ENCODE measurements around the gene ARFRP1.

Gene ARFRP1

GRCh38 chr20:63701329-63702035 lies 6.3 kb downstream of the ARFRP1 start:
- no peak for DNase-seq

GRCh38 chr20:63701051-63701328 lies 6.8 kb downstream of the ARFRP1 start:
- peak in 1 of 2 experiments; percentile 23 for DNase-seq

- peak in 1 of 2 experiments; percentile 25 for DNase-seq
These were observed 7.4 kb downstream of the ARFRP1 start for GRCh38 chr20:63700199-63701050.

- peak in 1 of 2 experiments; percentile 31 for DNase-seq
These were observed 8.1 kb downstream of the ARFRP1 start for GRCh38 chr20:63699466-63700198.

GRCh38 chr20:63698739-63699465 lies 8.9 kb downstream of the ARFRP1 start:
- peak; percentile 74 to 82 for DNase-seq

GRCh38 chr20:63697868-63698545 lies 9.8 kb downstream of the ARFRP1 start:
- peak in 1 of 2 experiments; percentile 24 for DNase-seq

GRCh38 chr20:63697357-63697867 lies 10.4 kb downstream of the ARFRP1 start:
- peak in 1 of 2 experiments; percentile 34 for DNase-seq

- peak in 1 of 2 experiments; percentile 53 for DNase-seq
These were observed 11.0 kb downstream of the ARFRP1 start, which contains the start of gene TNFRSF6B for GRCh38 chr20:63696628-63697356. Gene TNFRSF6B, plus strand, starts transcription at chr20:63696652. Its CDS starts 116 bp downstream, at chr20:63696768.

GRCh38 chr20:63696306-63696627 lies 11.5 kb downstream of the ARFRP1 start:
- DNase-seq = peak in 1 of 2 experiments; percentile 50

- peak in 1 of 2 experiments; percentile 27 for DNase-seq
These were observed 12.1 kb downstream of the ARFRP1 start for GRCh38 chr20:63695424-63696305.

- peak in 1 of 2 experiments; percentile 20 for DNase-seq
These were observed 13.0 kb downstream of the ARFRP1 start for GRCh38 chr20:63694584-63695423.

GRCh38 chr20:63693733-63694583 lies 13.8 kb downstream of the ARFRP1 start:
- no peak for DNase-seq

GRCh38 chr20:63693083-63693732 lies 14.6 kb downstream of the ARFRP1 start:
- DNase-seq = no peak

- no peak for DNase-seq
These were observed 15.2 kb downstream of the ARFRP1 start for GRCh38 chr20:63692436-63693082.

- DNase-seq = no peak
These were observed 15.9 kb downstream of the ARFRP1 start for GRCh38 chr20:63691711-63692435.

Measured in activated T-cell treated with anti-CD3 and anti-CD28 coated beads, Interleukin-2, amount 50 U/mL, for 48 hours (primary cell).